ENCODE data around the gene ARL11. TPM values are rescaled to one million over a fixed set of nuclear protein-coding genes. Genes with fewer than 3 reads are reported as not detected.
"Not testable (repeated sequence)": the region's sequence is repeated elsewhere in the genome, so short reads cannot be mapped to it uniquely, and the experiment has no call there.

The ARL11 gene
- total RNA-seq, 4 donors from 2014 or later = 1.2 to 5.0 (median 3.6) TPM

DNA sequence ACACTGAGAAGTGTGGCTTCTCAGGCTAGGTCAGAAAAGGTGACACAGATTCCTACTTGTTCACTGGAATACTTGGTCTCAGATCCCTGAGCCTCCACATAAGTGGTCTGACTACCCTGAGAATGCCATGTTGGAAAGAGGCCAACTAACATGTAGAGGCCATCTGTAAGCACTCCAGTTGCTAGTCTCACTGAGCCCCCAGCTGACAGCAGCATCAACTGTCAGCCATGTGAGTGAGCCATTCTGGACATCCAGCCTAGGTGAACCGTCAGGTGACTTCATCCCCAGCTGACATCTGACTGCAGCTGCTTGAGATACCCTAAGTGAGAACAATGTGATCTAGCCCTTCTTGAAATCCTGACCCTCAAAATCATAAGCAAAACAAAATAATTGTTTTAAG lies 18.1 kb upstream of the ARL11 start:
- H3K4me1 ChIP-seq = no peaks in the 10 kb centered on the region
- no peaks in the 10 kb centered on the region for H3K9me3 ChIP-seq
- H3K4me3 ChIP-seq = no peak overlapping the region
- H3K27ac ChIP-seq = no peak overlapping the region
- no peak for DNase-seq
- TF ChIP-seq, protein P1, sequence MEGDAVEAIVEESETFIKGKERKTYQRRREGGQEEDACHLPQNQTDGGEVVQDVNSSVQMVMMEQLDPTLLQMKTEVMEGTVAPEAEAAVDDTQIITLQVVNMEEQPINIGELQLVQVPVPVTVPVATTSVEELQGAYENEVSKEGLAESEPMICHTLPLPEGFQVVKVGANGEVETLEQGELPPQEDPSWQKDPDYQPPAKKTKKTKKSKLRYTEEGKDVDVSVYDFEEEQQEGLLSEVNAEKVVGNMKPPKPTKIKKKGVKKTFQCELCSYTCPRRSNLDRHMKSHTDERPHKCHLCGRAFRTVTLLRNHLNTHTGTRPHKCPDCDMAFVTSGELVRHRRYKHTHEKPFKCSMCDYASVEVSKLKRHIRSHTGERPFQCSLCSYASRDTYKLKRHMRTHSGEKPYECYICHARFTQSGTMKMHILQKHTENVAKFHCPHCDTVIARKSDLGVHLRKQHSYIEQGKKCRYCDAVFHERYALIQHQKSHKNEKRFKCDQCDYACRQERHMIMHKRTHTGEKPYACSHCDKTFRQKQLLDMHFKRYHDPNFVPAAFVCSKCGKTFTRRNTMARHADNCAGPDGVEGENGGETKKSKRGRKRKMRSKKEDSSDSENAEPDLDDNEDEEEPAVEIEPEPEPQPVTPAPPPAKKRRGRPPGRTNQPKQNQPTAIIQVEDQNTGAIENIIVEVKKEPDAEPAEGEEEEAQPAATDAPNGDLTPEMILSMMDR (IDR thresholded peaks at IDR 0.05) = no peak
- TF ChIP-seq POLR2A (IDR thresholded peaks at IDR 0.05) = no peak
- H3K36me3 ChIP-seq = no peaks in the 10 kb centered on the region
- H3K27me3 ChIP-seq = no peaks in the 10 kb centered on the region

DNA sequence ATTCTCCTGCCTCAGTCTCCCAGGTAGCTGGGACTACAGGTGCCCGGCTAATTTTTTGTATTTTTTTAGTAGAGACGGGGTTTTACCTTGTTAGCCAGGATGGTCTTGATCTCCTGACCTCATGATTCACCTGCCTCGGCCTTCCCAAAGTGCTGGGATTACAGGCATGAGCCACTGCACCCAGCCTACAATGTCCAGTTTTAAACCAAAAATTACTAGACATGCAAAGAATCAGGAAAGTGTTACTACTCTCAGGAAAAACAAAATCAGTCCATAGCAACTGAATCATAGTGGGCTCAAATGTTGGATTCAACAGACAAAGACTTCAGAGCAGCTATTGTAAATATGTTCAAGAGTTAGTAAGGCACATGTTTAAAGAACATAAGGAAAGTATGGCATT lies 16.3 kb upstream of the ARL11 start:
- not testable (repeated sequence) for H3K4me3 ChIP-seq, H3K9me3 ChIP-seq, H3K27me3 ChIP-seq, DNase-seq, H3K4me1 ChIP-seq, H3K27ac ChIP-seq, H3K36me3 ChIP-seq

DNA sequence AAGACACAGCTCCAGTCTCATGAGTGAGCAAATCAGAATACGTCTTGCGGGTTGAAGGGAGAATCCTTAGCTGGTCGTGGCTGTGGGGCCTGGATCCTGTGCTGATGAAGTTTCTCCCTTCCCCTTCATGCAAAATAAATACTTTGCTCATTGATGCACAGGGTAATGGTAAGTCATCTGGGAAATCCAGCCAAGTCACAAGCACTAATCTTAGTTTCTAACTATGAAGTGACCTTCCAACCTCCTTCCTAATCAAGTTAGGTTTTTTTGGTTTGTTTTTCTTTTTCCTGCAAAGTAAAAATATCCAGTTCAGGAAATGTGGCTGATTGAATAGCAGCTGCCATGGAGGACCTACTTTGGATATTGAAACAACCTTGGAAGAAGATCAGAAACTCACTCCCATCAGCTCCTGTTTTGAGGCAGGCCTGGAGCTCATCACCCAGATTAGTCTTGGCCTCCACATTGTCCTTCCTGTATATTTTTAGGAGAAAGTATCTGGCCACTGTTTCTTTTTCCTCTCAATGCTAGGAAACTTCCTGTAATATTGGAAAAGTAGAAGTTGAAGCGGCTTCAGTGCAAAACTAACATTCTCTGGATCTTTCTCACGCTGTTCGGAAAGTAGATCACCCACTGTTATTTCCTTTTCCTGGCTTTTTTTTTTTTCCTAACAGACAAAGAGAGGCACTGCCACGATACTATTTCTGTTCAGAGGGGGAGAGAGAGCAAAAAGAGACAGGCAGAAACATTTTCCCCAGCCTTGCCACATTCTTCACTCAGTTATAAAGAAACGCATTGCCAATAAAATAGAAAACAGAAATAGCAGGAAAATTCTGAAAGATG lies 12.3 kb upstream of the ARL11 start:
- H3K27ac ChIP-seq = no peak overlapping the region
- no peaks in the 10 kb centered on the region for H3K27me3 ChIP-seq

DNA sequence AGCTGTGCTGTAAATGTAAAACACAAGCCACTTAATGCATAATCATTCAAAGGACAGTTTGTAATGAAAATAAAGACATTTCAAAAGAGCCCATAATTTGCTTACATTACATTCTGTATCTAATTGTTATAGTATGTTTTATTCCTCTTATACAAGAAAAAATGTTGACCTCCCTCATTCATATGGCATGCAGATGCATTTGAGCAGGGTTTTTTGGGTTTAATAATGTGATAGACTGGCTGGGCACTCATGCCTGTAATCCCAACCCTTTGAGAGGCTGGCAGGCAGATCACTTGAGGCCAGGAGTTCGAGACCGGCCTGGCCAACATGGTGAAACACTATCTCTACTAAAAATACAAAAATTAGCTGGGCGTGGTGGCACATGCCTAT lies 11.6 kb upstream of the ARL11 start:
- no peaks in the 10 kb centered on the region for H3K9me3 ChIP-seq
- no peaks in the 10 kb centered on the region for H3K36me3 ChIP-seq
- TF ChIP-seq, protein P1 (IDR thresholded peaks at IDR 0.05) = no peak
- TF ChIP-seq POLR2A (IDR thresholded peaks at IDR 0.05) = no peak
- H3K27ac ChIP-seq = no peak overlapping the region
- no peaks in the 10 kb centered on the region for H3K4me1 ChIP-seq
- no peaks in the 10 kb centered on the region for H3K27me3 ChIP-seq
- H3K4me3 ChIP-seq = no peak overlapping the region
- DNase-seq = no peak

More for the DNA sequence above, 12.3 kb upstream of the ARL11 start:
- H3K4me3 ChIP-seq = no peak overlapping the region
- no peaks in the 10 kb centered on the region for H3K4me1 ChIP-seq
- TF ChIP-seq, protein P1 (IDR thresholded peaks at IDR 0.05) = no peak
- TF ChIP-seq POLR2A (IDR thresholded peaks at IDR 0.05) = no peak
- no peak for DNase-seq
- no peaks in the 10 kb centered on the region for H3K36me3 ChIP-seq
- H3K9me3 ChIP-seq = no peaks in the 10 kb centered on the region

DNA sequence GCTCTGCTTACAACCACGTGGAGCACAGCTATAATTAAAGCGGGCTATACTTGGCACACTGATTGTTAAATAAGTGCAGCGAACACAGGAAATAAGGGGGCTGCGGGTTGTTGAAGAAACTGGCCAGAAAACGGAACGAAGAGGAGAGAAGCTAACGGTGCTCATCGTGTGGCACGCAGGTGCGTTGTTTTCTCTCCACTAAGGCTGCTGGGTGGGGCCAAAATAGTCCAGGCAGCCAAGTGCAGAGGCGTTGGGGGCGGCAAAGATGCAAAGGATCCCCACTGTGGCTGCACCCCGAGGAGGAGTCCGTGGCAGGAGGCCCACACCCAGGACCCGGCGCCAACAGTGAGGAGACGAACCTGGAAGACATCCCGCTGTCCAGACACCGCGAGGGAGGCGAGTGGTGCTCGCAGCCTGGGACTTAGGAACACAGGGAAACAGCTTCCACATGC lies 8.1 kb upstream of the ARL11 start:
- no peak for TF ChIP-seq POLR2A (IDR thresholded peaks at IDR 0.05)
- TF ChIP-seq, protein P1 (IDR thresholded peaks at IDR 0.05) = no peak
- Histone ChIP-seq H3K4me3 (peak overlapping the region in 1 of 4 donors; percentile 18), H3K27me3 (no peaks in the 10 kb centered on the region), H3K4me1 (no peaks in the 10 kb centered on the region), H3K9me3 (no peaks in the 10 kb centered on the region), H3K27ac (no peak overlapping the region), H3K36me3 (no peaks in the 10 kb centered on the region)
- DNase-seq = peak in 2 of 3 donors; percentile 63 to 80

DNA sequence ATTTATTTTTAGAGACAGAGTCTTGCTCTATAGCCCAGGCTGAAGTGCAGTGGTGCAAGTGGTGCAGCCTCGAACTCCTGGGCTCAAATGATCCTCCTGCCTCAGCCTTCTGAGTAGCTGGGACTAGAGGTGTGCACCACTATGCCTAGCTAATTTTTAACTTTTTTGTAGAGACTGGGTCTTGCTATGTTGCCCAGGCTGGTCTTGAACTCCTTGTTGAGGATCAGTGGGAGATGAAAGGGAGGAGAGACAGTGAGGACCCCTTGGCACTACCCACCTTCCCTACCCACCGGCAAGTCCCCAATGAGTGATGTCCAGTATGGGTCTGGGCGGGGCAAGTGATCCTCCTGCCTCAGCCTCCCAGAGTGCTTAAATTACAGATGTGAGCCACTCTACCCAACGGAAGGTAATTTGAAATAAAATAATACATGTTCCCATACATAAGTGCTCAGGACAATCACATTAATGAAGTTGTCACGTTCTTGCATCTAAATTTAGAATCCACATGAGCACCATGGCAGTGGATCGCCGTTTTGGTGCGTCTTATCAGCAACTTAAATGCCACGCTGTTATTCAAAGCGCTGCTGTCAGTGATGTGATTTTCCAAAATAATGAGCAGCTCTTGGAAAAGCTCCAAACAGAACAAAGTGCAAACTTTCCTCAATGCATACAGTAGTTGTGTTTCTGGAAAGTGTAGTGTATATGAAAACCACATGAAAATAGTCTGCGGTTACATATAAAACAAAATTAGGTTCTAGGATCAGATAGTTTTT lies 5.9 kb upstream of the ARL11 start:
- no peaks in the 10 kb centered on the region for H3K36me3 ChIP-seq
- H3K4me1 ChIP-seq = no peaks in the 10 kb centered on the region
- peak in 1 of 3 donors; percentile 29 for DNase-seq
- TF ChIP-seq, protein P1 (IDR thresholded peaks at IDR 0.05) = no peak
- TF ChIP-seq POLR2A (IDR thresholded peaks at IDR 0.05) = no peak
- H3K27me3 ChIP-seq = no peaks in the 10 kb centered on the region
- no peak overlapping the region for H3K27ac ChIP-seq
- H3K4me3 ChIP-seq = no peak overlapping the region
- H3K9me3 ChIP-seq = no peaks in the 10 kb centered on the region

All from Peyer's patch (tissue), 4 donors.